GM23248 (cell line): Measurements from ENCODE around the gene IQGAP2. TPM values are rescaled to one million over a fixed set of nuclear protein-coding genes. Genes with fewer than 3 reads are reported as not detected.

Experiments
- DNase-seq: peaks from one replicate; pipeline ENCODE4 v3.0.0-alpha.2; 2015
- H2AFZ ChIP-seq: fragments of 200-600 bp; sonication (generic); 2 replicates; pipeline ENCODE4 v1.6.1; 2016; ENCODE audit warnings: antibody characterized with exemption
- H3F3A ChIP-seq: fragments of 200-600 bp; sonication (generic); 2 replicates; pipeline ENCODE4 v1.6.1; 2016; ENCODE audit warnings: mild to moderate bottlenecking, antibody characterized with exemption, mixed run types; ENCODE audit not compliant: insufficient read depth
- H3K27ac ChIP-seq: fragments of 200-600 bp; sonication (generic); 2 replicates; pipeline ENCODE4 v1.5.1; 2016; ENCODE audit warnings: mild to moderate bottlenecking
- H3K27me3 ChIP-seq: fragments of 200-600 bp; sonication (generic); replicated peaks from 2 replicates; pipeline ENCODE4 v1.6.1; 2016; ENCODE audit warnings: mild to moderate bottlenecking; ENCODE audit not compliant: insufficient read depth
- H3K36me3 ChIP-seq: fragments of 200-600 bp; sonication (generic); 2 replicates; pipeline ENCODE4 v1.6.1; 2016; ENCODE audit warnings: low read depth, mild to moderate bottlenecking
- H3K4me1 ChIP-seq: fragments of 200-600 bp; sonication (generic); 2 replicates; pipeline ENCODE4 v1.6.1; 2016; ENCODE audit warnings: mild to moderate bottlenecking; ENCODE audit not compliant: insufficient read depth
- H3K4me2 ChIP-seq: fragments of 200-600 bp; sonication (generic); one replicate; pipeline ENCODE4 v1.6.1; 2016; ENCODE audit warnings: mild to moderate bottlenecking; ENCODE audit not compliant: unreplicated experiment
- H3K4me3 ChIP-seq: fragments of 200-600 bp; sonication (generic); 2 replicates; pipeline ENCODE4 v1.5.1; 2016; ENCODE audit warnings: mild to moderate bottlenecking
- H3K79me2 ChIP-seq: fragments of 200-600 bp; sonication (generic); 2 replicates; pipeline ENCODE4 v1.6.1; 2016; ENCODE audit warnings: mild to moderate bottlenecking; ENCODE audit not compliant: insufficient read depth
- H3K9ac ChIP-seq: fragments of 200-600 bp; sonication (generic); 2 replicates; pipeline ENCODE4 v1.6.1; 2016; ENCODE audit warnings: mild to moderate bottlenecking
- H3K9me2 ChIP-seq: fragments of 200-600 bp; sonication (generic); 2 replicates; pipeline ENCODE4 v1.6.1; 2016; ENCODE audit warnings: mixed run types, mild to moderate bottlenecking, moderate library complexity; ENCODE audit not compliant: insufficient read depth
- H3K9me3 ChIP-seq: fragments of 200-600 bp; sonication (generic); one replicate; pipeline ENCODE4 v1.6.1; 2017; ENCODE audit warnings: low read depth
- H4K20me1 ChIP-seq: fragments of 200-600 bp; sonication (generic); 2 replicates; pipeline ENCODE4 v1.6.0; 2016; ENCODE audit not compliant: insufficient read depth
- EZH2 ChIP-seq: fragments of 200-600 bp; sonication (generic); IDR thresholded peaks from 2 replicates; pipeline ENCODE4 v1.6.1; 2018; ENCODE audit warnings: antibody characterized with exemption, mild to moderate bottlenecking; ENCODE audit not compliant: insufficient read depth, poor library complexity, severe bottlenecking
- EZH2phosphoT487 ChIP-seq: fragments of 200-600 bp; sonication (generic); IDR thresholded peaks from 2 replicates; pipeline ENCODE4 v1.6.1; 2018; ENCODE audit warnings: antibody characterized with exemption, moderate library complexity, mild to moderate bottlenecking, low read depth; ENCODE audit not compliant: insufficient read depth
- WGBS, 2 experiments: methylation state at CpG; one replicate each; pipeline ENCODE4 v1.1.6; 2015 to 2017; ENCODE audit warnings: low lambda C conversion rate in 2 of 2, low coverage in 1 of 2; ENCODE audit errors: missing lambda C conversion rate in 2 of 2; 5-methylcytosine and 5-hydroxymethylcytosine counted together
- in situ Hi-C: fragments of 300-500 bp; cut with MboI; formaldehyde crosslinking; loops from 2 replicates; pipeline ENCODE4 v1.15.0; 2020
- polyA plus RNA-seq: library from polyadenylated mRNA; unstranded; fragments of >200 nt; fragmentation: Nextera tagmentation; extraction: Ambion mirVana; gene quantifications from 2 replicates; pipeline ENCODE4 v1.2.1, GENCODE V29; 2016
- total RNA-seq: library from RNA; depleted of rRNA; stranded (reverse); fragments of >200 nt; shearing (Covaris generic); gene quantifications from 2 replicates; pipeline ENCODE4 v1.2.3, GENCODE V29; 2014

IQGAP2 gene
- total and polyA plus RNA-seq, 2 experiments from 2014 or later, result 0.11 TPM; not detected in 1

- Histone ChIP-seq H3K9me2 (no peaks in the 10 kb centered on the region), H3K4me1 (0 out of 2 replicates have a peak, but pooled peaks cover 5% of the 10 kb centered on the region), H3K79me2 (no peaks in the 10 kb centered on the region), H3K27ac (no peak overlapping the region), H3F3A (no peaks in the 10 kb centered on the region), H3K4me2 (no peak overlapping the region), H2AFZ (no peak overlapping the region; the same call in 1 of the 2 replicates), H3K27me3 (peaks cover 56% of the 10 kb centered on the region), H3K36me3 (no peaks in the 10 kb centered on the region), H3K9me3 (no peaks in the 10 kb centered on the region), H3K4me3 (no peak overlapping the region), H3K9ac (no peak overlapping the region), H4K20me1 (no peaks in the 10 kb centered on the region)
- DNase-seq, result no peak
- in situ Hi-C loops, result no loop called here
- no peak for TF ChIP-seq EZH2
- TF ChIP-seq EZH2phosphoT487, result no peak
- WGBS, 2 experiments, result 2 to 4% methylated on average over 11 of the region's 11 CpGs
Measured at GRCh38 chr5:76401801-76402250, 1.3 kb upstream of the IQGAP2 start.

GRCh38 chr5:76402251-76402885 is 717 bp upstream of the IQGAP2 start:
- peak overlapping the region; percentile 70 for H3K4me2 ChIP-seq
- H3K36me3 ChIP-seq, result no peaks in the 10 kb centered on the region
- H3K9ac ChIP-seq, result no peak overlapping the region
- peak overlapping the region; percentile 52 for H2AFZ ChIP-seq
- no peaks in the 10 kb centered on the region for H3K9me3 ChIP-seq
- H3K4me3 ChIP-seq, result peak overlapping the region; percentile 65
- peaks cover 59% of the 10 kb centered on the region for H3K27me3 ChIP-seq
- no peaks in the 10 kb centered on the region for H3F3A ChIP-seq
- TF ChIP-seq EZH2 (peak; percentile 17), EZH2phosphoT487 (no peak)
- H3K79me2 ChIP-seq, result no peaks in the 10 kb centered on the region
- 0 out of 2 replicates have a peak, but pooled peaks cover 5% of the 10 kb centered on the region for H3K4me1 ChIP-seq
- DNase-seq, result no peak
- H3K27ac ChIP-seq, result no peak overlapping the region
- H3K9me2 ChIP-seq, result no peaks in the 10 kb centered on the region
- in situ Hi-C loops, result no loop called here
- no peaks in the 10 kb centered on the region for H4K20me1 ChIP-seq
- WGBS, 2 experiments, result 4% methylated on average over 24 to 25 of the region's 25 CpGs

GRCh38 chr5:76403766-76404222 is 709 bp downstream of the IQGAP2 start:
- H3K4me1 ChIP-seq, result 0 out of 2 replicates have a peak, but pooled peaks cover 5% of the 10 kb centered on the region
- no peak overlapping the region for H3K4me3 ChIP-seq
- H3K9me2 ChIP-seq, result no peaks in the 10 kb centered on the region
- no peak for TF ChIP-seq EZH2phosphoT487
- TF ChIP-seq EZH2, result no peak
- no peak overlapping the region for H3K9ac ChIP-seq
- H4K20me1 ChIP-seq, result no peaks in the 10 kb centered on the region
- peak overlapping the region; percentile 70 for H3K4me2 ChIP-seq
- DNase-seq, result peak; percentile 11
- no peaks in the 10 kb centered on the region for H3K36me3 ChIP-seq
- no peaks in the 10 kb centered on the region for H3K79me2 ChIP-seq
- H3K27ac ChIP-seq, result no peak overlapping the region
- peaks cover 59% of the 10 kb centered on the region for H3K27me3 ChIP-seq
- no peaks in the 10 kb centered on the region for H3F3A ChIP-seq
- in situ Hi-C loops, result no loop called here
- WGBS, 2 experiments, result 3 to 6% methylated on average over 17 to 30 of the region's 30 CpGs
- no peak overlapping the region; the same call in 1 of the 2 replicates for H2AFZ ChIP-seq
- no peaks in the 10 kb centered on the region for H3K9me3 ChIP-seq

- Histone ChIP-seq H4K20me1 (no peaks in the 10 kb centered on the region), H3K4me3 (no peak overlapping the region), H3K36me3 (no peaks in the 10 kb centered on the region), H3K9me3 (no peaks in the 10 kb centered on the region), H2AFZ (no peak overlapping the region), H3F3A (no peaks in the 10 kb centered on the region), H3K27ac (no peak overlapping the region), H3K27me3 (peaks cover 52% of the 10 kb centered on the region), H3K9me2 (no peaks in the 10 kb centered on the region), H3K9ac (no peak overlapping the region), H3K4me2 (no peak overlapping the region), H3K79me2 (no peaks in the 10 kb centered on the region), H3K4me1 (0 out of 2 replicates have a peak, but pooled peaks cover 5% of the 10 kb centered on the region)
- TF ChIP-seq EZH2phosphoT487 (no peak), EZH2 (no peak)
- 28 to 32% methylated on average over 21 of the region's 21 CpGs for WGBS, 2 experiments
- in situ Hi-C loops, result no loop called here
- no peak for DNase-seq
Measured at GRCh38 chr5:76404223-76405211, 1.4 kb downstream of the IQGAP2 start.
